ENCODE data around the gene ADIPOR2.

Gene ADIPOR2

DNA sequence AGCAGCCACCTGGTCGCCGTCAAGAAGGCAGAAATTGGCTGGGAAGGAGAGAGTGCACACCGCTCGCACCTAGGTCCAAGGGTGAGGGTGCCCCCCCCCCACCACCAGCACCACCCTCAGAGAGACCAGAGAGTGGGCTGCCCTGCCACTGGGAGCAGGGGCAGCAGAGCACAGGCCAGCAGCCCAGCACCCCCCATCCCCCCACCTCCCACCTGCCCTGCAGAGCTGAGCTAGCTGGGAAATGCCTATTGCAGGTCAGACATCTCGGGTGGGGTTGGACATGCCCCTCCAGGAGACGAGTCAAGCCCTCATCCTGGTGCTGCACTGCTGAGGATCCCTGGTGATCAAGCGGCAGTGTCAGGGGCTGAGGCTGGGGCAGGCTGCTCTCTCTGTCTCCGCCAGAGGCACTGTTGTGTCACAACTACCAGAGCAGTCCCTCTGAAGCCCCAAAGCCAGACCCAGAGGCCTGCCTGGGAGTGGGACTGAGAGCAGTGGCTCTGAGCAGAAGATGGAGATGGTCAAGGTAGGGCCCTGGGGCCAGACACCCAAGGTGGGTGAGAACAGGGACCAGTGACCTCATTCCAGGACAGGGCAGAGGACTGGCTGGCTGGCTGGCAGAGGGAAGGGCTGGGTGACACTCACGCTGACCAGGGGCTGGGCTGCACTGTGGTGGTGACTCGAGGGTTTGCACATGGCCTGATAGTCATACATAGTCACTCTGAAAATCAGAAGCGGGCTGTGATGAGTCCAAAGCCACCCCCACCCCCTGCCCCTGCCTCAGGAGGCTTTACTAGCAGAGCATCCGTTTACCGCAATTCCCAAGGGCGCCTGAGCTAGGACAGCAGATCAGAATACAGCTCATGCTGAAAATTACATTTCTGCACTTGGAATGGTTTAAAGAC, 109.8 kb downstream of the ADIPOR2 start:
- DNase-seq = no peak

DNA sequence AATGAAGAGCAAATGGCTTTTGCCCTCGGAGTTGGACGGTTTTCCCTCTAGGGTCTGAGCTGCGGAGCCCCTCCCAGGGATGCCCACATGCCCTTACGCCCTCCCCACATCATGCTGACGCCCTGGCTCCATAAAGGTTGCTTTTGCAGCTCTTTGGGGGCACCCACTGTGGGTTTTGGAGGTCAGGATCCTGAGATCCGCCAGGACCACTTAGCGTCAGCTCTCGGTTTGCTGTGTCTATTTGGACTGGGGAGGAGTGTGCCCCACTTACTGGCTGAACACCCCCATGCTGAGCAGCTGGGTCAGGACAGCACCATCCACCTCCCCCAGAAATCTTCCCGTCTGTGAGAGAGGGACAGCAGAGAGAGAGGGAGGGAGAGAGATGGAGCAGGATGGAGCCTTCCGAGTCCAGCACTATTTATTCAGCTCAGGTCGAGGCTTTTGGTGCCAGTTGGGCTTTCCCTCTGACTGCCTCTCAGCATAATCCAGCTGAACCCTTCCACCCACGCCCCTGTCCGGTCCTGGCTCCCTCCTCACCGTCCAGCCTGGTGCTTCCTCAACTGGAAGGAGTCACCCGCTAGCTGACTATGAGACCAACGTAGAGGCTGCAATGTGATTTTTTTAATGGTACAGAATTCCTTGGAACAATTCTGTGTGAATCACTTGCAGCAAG, 110.6 kb downstream of the ADIPOR2 start:
- no peak for DNase-seq

DNA sequence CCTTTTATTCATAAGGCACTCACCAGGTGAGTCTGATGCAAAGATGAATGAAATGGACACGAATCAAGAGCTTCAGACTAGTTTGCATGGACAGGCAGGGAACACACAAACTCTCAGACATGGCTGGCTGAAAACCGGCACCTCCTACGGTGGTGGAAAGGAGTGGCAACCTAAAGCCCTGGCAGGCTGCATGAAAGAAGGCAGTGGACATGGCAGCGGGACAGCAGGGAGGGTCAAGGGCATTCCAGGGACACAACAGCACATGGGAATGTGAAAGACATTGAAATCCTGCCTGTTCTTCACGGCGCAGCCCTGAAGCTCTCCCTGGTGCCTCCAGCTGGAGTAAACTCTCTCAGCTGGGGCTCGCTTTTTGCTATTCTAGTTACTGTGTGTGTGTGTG, 112.9 kb downstream of the ADIPOR2 start:
- no peak for DNase-seq

DNA sequence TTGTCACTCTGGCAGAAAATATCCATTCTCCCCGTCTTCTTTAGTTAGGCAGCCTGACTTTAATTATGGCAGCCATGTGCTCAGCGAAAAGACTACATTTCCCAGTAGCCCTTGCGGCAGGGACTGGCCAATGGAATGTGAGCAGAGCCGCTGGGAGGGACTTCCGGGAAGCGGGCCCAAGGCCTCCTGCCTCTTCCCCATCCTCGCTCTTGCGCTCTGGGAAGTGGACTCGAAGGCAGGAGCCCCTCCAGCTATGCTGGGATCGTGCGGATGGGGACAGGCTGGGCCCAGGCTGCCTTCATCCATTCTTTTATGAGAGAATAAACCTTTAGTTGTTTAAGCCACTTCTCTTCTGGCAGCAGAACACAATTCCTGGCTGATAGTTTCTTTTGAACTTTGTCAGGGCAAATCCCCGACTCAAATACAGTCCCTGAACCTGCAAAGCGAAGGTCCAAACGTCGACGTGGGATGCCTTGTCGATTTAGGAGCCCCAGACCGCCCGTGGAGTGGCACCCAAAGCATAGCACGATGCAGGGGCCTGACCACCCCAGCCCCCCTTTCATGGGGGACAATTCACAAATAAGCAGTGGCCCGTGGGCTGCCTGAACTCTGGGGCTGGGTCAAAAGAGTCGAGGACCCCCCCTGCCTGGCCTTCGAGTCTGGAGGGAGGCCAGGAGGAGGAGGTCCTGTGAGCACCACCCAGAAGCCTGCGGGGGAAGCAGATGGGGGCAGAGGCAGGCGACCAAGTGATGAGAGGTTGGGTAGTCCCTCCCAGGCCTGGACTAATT, 113.9 kb downstream of the ADIPOR2 start:
- peak; percentile 88 for DNase-seq

DNA sequence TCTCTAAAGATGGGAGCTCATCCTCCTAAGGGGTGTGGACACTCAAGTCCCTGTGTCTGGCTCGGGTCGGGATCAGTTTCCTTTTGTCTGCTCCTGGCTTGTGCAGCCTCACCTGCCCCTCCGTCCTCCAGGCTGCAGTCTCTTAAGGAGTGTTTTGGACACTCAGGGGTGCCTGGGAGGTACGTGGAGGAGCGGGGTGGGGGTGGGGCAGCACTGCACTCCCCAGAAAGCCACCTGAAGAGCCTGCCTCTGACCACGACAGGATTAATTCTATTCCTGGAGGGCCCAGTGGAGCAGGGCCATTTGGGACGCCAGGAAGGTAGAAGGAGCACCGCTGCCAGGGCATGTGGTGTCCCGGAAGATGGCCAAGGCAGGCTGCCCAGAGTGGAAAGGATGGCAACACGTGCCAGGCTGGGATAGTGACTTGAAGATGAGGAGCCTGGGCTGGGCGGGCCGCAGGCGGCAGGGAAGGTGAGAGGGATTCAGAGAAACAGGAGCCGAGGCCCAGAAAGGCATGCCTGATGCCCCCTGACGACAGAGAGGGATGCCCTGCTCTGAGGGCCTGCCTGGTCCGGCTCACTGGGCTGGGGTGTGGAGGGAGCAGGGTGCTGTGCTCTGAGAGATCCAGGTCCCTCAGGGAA, 114.7 kb downstream of the ADIPOR2 start:
- DNase-seq = no peak

DNA sequence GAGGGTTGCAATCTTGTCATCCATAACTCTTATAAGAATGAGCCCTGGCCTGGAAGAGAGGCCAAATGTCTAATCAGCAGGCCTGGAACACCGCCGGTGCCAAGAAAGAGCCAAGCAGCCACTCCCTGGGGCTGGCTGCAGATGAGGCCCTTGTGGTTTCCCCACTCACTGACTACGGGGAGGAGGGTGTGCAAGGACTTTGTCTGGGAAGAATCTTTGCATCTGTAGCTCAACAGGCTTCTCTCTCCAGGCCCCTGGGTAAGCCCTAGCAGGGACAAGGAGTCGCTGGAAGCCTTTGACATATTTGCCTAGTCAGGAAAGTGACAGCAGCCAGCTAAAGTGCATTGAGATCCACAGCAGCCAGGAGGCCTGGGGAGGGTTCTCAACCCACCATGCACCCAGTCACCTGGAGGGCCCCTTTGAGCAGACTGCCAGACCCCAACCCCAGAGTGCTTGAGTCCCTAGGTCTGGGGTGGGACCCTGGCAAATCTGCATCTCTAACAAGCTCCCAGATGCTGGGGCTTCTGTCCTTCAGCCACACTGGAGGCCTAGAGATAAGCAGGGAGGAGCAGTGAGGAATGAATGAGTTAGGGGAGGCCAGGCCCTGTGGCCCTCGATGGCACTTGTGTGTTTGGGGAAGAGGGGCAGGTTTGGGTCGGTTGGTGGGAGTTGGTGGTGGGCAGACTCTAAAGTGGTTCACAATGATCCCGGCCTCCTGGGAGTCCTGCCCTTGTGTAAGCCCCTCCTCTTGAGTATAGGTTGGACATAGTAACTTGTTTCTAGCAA, 115.6 kb downstream of the ADIPOR2 start:
- DNase-seq = no peak

DNA sequence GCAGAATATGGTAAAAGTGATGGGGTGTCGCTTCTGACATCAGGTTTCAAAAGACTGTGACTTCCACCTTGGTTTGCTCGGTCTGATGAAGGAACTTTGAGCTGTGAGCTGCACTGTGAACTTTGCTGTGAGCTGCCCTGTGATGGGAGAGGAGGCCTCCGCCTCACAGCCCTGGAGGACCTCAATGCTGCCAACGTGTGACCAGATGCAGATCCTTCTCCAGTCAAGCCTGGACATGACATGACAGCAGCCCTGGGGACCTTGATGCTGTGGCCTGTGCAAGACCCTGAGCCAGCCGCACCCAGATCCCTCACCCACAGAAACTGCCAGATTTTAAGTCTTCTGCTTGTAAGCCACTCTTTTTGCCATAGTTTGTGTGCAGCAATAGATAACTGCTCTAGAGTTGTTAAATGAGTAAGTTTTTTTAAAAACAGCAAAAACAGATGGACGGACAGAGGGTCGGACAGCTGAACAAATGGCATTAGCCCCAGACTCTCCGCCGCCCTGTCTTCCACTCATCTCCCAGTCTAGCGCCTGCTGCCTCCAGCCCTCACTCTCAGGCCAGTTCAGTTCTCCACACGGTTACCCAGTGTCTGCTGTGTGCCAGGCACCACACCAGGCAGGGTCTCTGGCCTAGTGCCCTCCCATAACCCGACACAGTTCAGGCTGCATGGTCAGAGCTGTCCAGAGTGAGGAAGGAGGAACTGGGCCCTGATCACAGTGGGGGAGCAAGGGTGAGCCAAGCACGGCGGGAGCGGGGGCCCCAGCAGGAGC, 116.4 kb downstream of the ADIPOR2 start:
- no peak for DNase-seq

DNA sequence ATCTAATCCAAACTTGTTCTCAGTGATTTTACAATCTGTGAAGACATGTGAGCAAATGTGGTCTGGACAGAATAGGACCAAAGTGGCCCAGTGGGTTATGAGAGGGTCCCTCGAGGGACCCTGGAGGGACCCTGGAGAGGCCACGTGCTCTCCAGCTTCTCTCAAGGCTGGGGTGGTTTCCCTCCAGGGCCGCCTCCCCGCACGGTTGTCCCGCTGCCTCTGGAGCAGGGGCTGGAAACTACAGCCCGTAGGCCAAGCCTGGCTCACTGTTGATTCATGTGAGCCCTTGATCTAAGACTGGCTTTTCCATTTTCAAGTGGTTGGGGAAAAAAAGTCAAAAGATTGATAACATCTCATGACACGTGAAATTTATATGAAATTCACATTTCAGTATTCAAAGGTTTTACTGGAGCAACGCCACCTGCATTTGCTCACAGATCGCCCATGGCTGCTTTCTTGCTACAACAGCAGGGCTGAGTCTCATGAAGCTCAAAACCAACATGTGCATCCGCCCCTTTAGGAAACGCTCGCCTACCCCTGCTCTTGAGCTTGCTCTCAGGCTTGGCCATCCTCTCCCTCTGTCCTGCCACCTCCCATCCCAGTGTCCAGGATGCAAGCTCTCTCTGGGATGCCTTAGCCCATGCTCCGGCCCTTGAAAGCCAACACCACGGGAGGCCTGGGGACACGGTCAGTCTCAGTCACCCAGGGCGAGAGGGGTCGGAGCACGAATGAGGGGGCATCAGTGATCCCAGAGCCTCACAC, 117.3 kb downstream of the ADIPOR2 start:
- DNase-seq = no peak

DNA sequence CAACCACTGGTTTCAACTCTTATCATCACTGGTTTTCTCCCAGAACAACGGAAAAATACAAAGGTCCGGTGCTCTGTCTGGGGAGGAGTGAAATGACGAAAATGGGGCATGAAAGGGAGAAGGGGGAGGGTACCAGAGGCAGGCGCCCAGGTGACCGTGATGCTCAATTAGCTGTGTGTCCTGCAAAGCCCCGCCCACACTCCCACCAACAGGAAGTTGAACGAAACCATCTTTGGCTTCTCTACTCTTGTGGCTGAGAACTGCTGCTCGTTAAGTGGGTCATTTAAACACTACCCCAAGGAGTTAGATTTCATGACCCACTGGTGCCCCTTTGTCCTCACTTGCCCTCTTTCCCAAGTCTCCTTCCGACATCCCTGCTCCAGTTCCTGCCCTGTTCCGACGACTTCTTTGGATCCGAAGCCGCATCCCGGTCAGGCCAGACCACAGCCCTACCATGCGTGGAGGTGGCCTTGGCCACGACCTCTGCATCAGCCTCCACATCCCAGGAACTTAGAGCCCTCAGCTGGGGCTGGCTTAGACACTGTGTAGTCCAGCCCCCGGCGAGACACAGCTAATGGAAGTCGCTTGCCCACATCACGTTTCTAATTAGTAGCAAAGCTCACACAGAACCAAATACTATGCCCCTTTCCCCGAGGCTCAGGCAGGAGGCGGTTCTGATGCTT, 118.1 kb downstream of the ADIPOR2 start:
- DNase-seq = no peak

DNA sequence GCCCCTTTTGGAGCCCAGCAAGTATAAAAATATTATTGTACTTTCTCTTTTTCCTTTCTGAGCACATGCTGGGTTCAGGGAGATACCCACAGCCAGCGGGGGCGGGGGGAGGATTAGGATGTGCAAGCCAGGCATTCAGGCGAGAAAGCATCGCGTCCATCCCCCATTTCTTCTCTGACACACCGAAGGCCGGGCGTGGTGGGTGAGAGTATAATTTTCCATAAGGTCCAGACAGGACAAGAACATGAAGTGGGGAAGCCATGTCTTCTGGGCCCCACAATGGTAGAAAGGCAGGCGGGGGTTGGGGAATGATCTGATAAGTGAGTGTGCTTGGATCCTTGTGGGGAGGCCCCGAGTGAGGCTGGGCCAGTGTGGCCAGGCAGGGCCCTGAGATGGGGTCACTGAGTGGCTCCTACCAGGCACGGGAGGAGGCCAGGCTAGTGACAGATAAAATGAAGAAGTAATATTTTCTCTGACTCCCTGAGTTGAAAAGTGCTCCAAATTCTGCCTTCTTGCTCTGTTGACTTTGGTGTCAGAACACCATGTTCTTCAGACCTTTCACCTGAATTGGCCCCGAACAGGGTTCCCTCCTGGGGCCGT, 118.8 kb downstream of the ADIPOR2 start:
- no peak for DNase-seq

DNA sequence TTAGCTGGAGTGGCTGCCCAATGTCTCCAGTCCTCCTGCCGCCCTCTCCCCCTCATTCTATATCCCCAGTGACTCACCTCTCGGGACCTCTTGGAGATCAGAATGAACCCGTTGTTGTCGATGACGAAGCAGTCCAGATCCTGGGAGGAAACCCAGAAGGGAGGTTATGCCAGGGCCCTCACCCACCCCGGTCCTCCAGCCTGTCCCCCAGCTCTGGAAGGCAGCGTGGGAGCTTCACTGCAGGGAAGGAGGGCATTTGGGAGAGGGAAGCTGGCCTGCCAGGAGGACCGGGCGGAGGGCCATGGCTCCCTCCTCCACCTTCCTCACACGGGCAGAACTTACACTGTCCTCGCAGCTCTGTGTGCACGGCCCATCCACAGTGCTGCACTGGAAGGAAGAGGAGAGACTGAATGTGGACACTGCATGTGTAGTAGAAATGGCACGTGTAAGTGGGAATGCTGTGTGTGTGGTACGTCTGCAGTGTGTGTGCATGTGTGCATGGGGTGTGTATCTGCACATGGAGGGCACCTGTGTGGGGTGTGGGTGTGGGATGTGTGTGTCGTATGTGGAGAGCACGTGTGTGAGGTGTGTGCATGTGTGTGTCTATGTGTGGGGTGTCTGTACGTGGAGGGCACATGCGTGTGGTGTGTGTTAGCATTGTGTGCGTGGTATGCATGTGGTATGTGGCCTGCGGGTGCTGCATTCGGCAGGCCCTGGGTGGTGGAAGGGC, 119.5 kb downstream of the ADIPOR2 start:
- DNase-seq = no peak

DNA sequence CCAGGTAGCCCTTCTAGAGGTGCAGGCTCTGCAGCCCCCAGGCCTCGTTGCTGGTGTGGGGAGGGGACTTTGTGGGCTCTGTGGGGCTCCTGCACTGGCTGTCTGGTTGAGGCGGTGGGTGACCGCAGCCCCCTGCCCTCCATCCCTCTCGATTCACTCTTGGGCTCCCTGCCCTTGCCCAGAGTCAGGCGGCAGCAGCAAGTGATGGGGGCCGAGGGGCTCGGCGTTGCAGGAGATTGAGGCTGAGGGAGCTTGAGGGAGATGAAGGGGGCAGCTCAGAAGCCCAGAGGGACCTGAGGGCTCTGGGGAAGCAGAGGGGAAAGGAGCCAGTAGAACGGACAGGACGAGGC, 120.0 kb downstream of the ADIPOR2 start:
- no peak for DNase-seq

DNA sequence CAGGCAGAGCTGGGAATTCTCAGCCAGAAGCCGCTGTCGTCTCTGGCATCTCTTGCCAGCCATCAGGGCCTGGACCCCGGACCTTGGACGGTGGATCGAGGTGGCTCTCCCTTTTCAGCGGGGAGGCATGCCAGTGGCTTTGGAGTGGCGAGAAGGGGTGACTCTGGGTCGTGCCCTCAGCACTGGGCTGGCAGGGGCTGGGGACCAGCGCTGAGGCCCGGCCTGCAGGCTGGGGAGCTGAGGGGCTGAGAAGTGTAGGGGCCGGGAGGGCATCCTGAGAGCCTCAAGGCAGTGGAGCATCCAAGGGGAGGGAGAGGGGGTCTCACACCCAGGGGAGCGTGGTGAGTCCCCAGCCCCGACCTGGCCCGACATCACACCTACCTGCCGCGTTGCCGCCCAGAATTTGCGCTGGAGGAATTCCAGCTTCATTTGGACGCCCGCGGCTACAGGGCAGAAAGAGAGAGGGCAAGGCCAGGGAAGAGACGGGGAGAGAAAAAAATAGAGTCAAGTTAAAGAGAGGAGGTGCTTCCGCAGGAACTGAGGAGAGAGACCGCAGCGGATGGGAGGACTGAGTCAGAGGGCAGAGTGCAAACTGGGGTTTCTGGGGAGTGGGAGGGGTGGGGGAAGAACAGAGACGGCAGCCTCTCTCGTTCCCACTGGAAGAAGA, 120.5 kb downstream of the ADIPOR2 start:
- DNase-seq = peak; percentile 40

DNA sequence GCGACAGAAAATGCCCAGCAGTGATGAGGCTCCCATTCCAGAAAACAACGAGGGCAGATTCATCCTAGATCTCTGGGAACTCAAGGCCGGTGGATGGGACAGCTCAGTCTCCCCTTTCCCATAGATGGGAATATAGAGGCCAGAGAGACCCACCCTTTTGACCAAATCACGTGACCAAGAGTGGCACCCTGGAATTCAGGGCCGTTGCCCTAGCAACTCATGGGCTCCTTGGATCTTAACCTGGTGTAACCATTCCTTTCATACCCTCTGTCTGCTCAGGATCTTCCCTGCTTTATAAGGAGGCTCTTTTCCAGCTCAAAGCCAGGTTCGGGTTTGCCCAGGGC, 121.0 kb downstream of the ADIPOR2 start:
- no peak for DNase-seq

DNA sequence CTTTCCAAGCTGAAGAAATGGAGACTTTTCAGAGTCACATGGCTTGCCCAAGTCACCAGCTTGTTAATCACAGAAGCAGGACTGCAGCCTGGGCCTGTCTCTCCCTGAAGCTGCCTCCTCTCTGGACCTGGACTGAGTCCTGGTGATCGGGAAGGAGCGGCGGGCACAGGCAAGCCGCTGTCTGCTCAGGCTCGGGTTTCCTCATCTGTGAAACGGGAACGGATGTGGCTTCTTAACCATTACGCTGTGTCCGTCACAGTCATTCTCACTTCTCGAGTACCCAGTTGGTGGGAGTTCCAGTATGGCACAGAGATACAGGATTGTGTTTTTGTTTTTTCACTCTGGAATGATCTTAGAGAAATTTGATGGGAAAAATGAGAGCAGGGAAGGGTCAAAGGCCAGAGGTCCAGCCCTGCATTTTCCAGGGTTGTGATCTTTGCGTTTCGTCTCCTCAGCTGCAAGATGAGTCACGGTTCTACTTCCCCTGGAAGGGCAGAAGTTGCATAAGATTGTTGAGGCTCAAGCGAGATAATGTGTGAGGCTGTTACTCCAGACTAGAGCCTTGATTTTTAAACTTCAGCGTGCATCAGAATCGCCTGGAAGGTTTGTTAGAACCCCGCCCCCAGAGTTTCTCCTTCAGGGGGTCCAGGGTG, 121.9 kb downstream of the ADIPOR2 start:
- DNase-seq = peak; percentile 16

DNA sequence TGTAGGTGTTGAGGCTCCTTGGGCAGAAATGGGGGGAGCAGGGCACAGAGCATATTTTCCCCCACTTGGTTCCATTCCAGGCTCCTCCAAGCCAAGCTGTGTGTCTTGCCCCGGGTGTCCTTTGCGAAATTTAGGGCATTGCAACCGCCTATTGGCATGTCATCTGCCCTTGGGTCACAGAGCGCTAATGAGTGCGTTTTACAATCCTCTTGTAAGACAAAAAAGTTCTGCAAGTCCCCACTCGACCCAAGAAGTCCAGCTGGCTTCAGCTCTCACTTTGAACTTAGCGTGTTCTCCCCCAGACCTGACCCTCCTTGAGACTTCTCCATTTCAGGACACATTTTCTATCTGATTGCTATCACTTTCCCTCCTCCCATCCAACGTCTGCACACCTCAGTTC, 123.4 kb downstream of the ADIPOR2 start:
- no peak for DNase-seq

DNA sequence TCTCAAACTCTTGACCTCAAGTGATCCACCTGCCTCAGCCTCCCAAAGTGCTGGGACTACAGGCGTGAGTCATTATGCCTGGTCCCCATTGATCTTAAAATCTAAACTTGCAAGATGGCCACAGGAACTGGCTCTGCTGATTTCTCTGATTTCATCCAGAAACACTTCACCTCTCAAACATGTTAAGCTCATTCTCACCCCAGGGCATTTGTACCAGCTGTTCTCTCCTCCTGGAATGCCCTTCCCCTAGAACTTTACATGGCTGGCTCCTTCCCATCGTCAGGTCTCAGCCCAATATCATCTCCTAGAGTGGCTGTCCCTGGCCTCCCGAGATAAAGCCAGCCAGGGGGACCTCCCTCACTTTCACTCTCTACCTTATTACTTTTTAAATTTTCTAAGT, 124.2 kb downstream of the ADIPOR2 start:
- no peak for DNase-seq

All from CD4-positive, alpha-beta T cell treated with Interleukin-4 for 4 hours (primary cell).